ENCODE data around the gene SLC16A8.

SLC16A8 gene

GRCh38 chr22:38086001-38086845, 2.2 kb upstream of the SLC16A8 start:
- Histone ChIP-seq H3K9me3 (ENCODE audit: control insufficient read depth, insufficient read depth, low read depth, low read length) (no peaks in the 10 kb centered on the region), H3K4me1 (ENCODE audit: control insufficient read depth, insufficient read depth, low read length) (no peaks in the 10 kb centered on the region), H3K36me3 (ENCODE audit: control insufficient read depth in 2 of 2, insufficient read depth in 1 of 2, low read length in 2 of 2) (peaks cover 0 to 9% of the 10 kb centered on the region in 2 experiments; a peak in 2 of 3 replicates), H3K4me3 (ENCODE audit: low read depth, low read length) (no peak overlapping the region), H3K27ac (ENCODE audit: extremely low read depth, low read depth, low read length) (no peak overlapping the region)
- CTCF ChIA-PET, result interaction anchor here (1.4 kb wide), 1 partner anchor 34 kb away, joined by 3 read pairs; no protein-coding TSS in a partner anchor
- TF ChIP-seq TSHZ1 (tag by site-specific recombination; IDR thresholded peaks at IDR 0.05; ENCODE audit: borderline replicate concordance), result no peak
- 0 out of 2 replicates have a peak, but pooled peaks have one; percentile 12 for TF ChIP-seq SP2 (tag by site-specific recombination; IDR thresholded peaks at IDR 0.05)
- POLR2A ChIA-PET, result interaction anchor here (0.5 to 0.6 kb wide), 2 partner anchors 14 to 389 kb away, joined by 3 to 4 read pairs; no protein-coding TSS in a partner anchor

- H3K36me3 ChIP-seq (ENCODE audit: control insufficient read depth in 2 of 2, insufficient read depth in 1 of 2, low read length in 2 of 2), result peaks cover 0 to 14% of the 10 kb centered on the region in 2 experiments; a peak in 2 of 3 replicates
- no peaks in the 10 kb centered on the region for H3K9me3 ChIP-seq (ENCODE audit: control insufficient read depth, insufficient read depth, low read depth, low read length)
- no peak overlapping the region for H3K4me3 ChIP-seq (ENCODE audit: low read depth, low read length)
- TF ChIP-seq ZNF544 (tag by site-specific recombination; IDR thresholded peaks at IDR 0.05), result no peak
- TF ChIP-seq ZNF518A (tag by site-specific recombination; conservative IDR thresholded peaks at IDR 0.05; ENCODE audit: low read depth), result no peak
- no peak for TF ChIP-seq ZEB2 (tag by site-specific recombination; IDR thresholded peaks at IDR 0.05)
- no peak for TF ChIP-seq ZSCAN18 (tag by site-specific recombination; IDR thresholded peaks at IDR 0.05)
- no peak for TF ChIP-seq ZNF175 (tag by site-specific recombination; IDR thresholded peaks at IDR 0.05)
- no peak for TF ChIP-seq ZSCAN23 (tag by site-specific recombination; IDR thresholded peaks at IDR 0.05)
- no peaks in the 10 kb centered on the region for H3K4me1 ChIP-seq (ENCODE audit: control insufficient read depth, insufficient read depth, low read length)
- H3K27ac ChIP-seq (ENCODE audit: extremely low read depth, low read depth, low read length), result no peak overlapping the region
- CTCF ChIA-PET, result interaction anchor here (0.6 to 1.4 kb wide), 2 partner anchors 34 to 268 kb away, joined by 3 to 4 read pairs; no protein-coding TSS in a partner anchor
- POLR2A ChIA-PET, result interaction anchor here (0.6 kb wide), 1 partner anchor 390 kb away, joined by 3 read pairs; no protein-coding TSS in a partner anchor
Measured at GRCh38 chr22:38085501-38085900, 1.5 kb upstream of the SLC16A8 start.

- H3K36me3 ChIP-seq (ENCODE audit: control insufficient read depth in 2 of 2, insufficient read depth in 1 of 2, low read length in 2 of 2), result peaks cover 0 to 19% of the 10 kb centered on the region in 2 experiments; a peak in 2 of 3 replicates
- H3K27ac ChIP-seq (ENCODE audit: extremely low read depth, low read depth, low read length), result no peak overlapping the region
- H3K9me3 ChIP-seq (ENCODE audit: control insufficient read depth, insufficient read depth, low read depth, low read length), result no peaks in the 10 kb centered on the region
- ChIA-PET CTCF (interaction anchor here (0.6 to 1.4 kb wide), 2 partner anchors 33 to 268 kb away, joined by 3 to 4 read pairs; no protein-coding TSS in a partner anchor), POLR2A (interaction anchor here (0.5 kb wide), 1 partner anchor 411 kb away, joined by 3 read pairs; no protein-coding TSS in a partner anchor)
- H3K4me1 ChIP-seq (ENCODE audit: control insufficient read depth, insufficient read depth, low read length), result no peaks in the 10 kb centered on the region
- TF ChIP-seq ZBTB6 (tag by site-specific recombination; IDR thresholded peaks at IDR 0.05) (no peak), ZNF544 (tag by site-specific recombination; IDR thresholded peaks at IDR 0.05) (no peak)
- no peak overlapping the region for H3K4me3 ChIP-seq (ENCODE audit: low read depth, low read length)
Measured at GRCh38 chr22:38085056-38085455, 1.1 kb upstream of the SLC16A8 start.

All from HEK293 (cell line).